Measurements from ENCODE around the gene GLUL.

GLUL gene

DNA sequence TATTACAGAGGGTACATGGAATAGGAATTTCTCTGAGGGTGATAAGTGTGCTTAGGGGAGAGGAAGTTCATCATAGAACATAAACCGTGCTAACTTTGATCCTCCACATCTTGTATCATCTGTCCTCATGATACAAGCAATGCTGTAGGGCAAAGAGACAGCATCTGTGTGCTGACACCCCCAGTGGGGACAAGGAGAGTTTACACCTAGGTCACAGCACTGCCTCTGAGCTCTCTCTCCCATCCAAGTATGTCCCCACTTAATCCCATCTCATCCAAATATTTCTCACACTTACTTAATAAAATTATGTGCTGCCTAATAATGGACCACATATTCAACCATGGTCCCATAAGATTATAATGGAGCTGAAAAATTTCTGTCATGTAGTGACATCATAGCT, 13.2 kb upstream of the GLUL start:
- Histone ChIP-seq H4K8ac (ENCODE audit: low read depth, low read length) (no peak overlapping the region), H2BK120ac (ENCODE audit: low read depth, low read length) (no peak overlapping the region), H3K4ac (ENCODE audit: low read depth, low read length) (no peak overlapping the region), H3K36me3 (ENCODE audit: control insufficient read depth, insufficient read depth, low read length) (no peaks in the 10 kb centered on the region), H3K79me2 (ENCODE audit: control insufficient read depth, insufficient read depth, low read length) (no peaks in the 10 kb centered on the region), H3K27ac (ENCODE audit: low read depth, low read length) (no peak overlapping the region), H3K4me1 (ENCODE audit: control insufficient read depth, low read depth, low read length) (no peaks in the 10 kb centered on the region), H3K23ac (ENCODE audit: low read length) (no peak overlapping the region), H3K27me3 (ENCODE audit: insufficient read depth, low read length, poor library complexity) (no peaks in the 10 kb centered on the region), H2BK15ac (replicated peaks; ENCODE audit: low read depth) (no peak overlapping the region), H3K9ac (ENCODE audit: low read length) (no peak overlapping the region), H2BK5ac (ENCODE audit: low read length) (no peak overlapping the region), H3K4me2 (ENCODE audit: low read length) (no peak overlapping the region), H4K5ac (ENCODE audit: low read length) (no peak overlapping the region), H3K18ac (ENCODE audit: low read length) (no peak overlapping the region), H2AK5ac (ENCODE audit: low read length) (no peak overlapping the region), H3K4me3 (ENCODE audit: low read length) (no peak overlapping the region), H3K56ac (ENCODE audit: low read length) (no peak overlapping the region), H3K79me1 (ENCODE audit: low read length) (no peaks in the 10 kb centered on the region)
- no CpG with 5 or more reads among the region's 1 CpG for WGBS (ENCODE audit: extremely low coverage, insufficient coverage, low lambda C conversion rate)
- DNase-seq = peak; percentile 29

GRCh38 chr1:182400567-182400966, 9.0 kb upstream of the GLUL start, which contains the start of gene TEDDM1:
Gene TEDDM1 (minus strand): TSS chr1:182400667. CDS start chr1:182400485, 182 bp downstream.
- Histone ChIP-seq H2AK5ac (ENCODE audit: low read length) (no peak within 1 kb of the TSS), H3K18ac (ENCODE audit: low read length) (no peak within 1 kb of the TSS), H3K9ac (ENCODE audit: low read length) (no peak within 1 kb of the TSS), H2BK120ac (ENCODE audit: low read depth, low read length) (no peak within 1 kb of the TSS), H3K23ac (ENCODE audit: low read length) (no peak within 1 kb of the TSS), H3K4me3 (ENCODE audit: low read length) (no peak within 1 kb of the TSS), H3K4me1 (ENCODE audit: control insufficient read depth, low read depth, low read length) (no peaks in the 10 kb centered on the region), H2BK15ac (replicated peaks; ENCODE audit: low read depth) (no peak within 1 kb of the TSS), H3K79me1 (ENCODE audit: low read length) (no peaks in the 10 kb centered on the region), H2BK5ac (ENCODE audit: low read length) (no peak within 1 kb of the TSS), H3K56ac (ENCODE audit: low read length) (no peak within 1 kb of the TSS), H4K8ac (ENCODE audit: low read depth, low read length) (no peak within 1 kb of the TSS), H3K4me2 (ENCODE audit: low read length) (no peak within 1 kb of the TSS), H3K36me3 (ENCODE audit: control insufficient read depth, insufficient read depth, low read length) (no peaks in the 10 kb centered on the region), H3K27ac (ENCODE audit: low read depth, low read length) (no peak within 1 kb of the TSS), H3K79me2 (ENCODE audit: control insufficient read depth, insufficient read depth, low read length) (no peaks in the 10 kb centered on the region), H3K4ac (ENCODE audit: low read depth, low read length) (no peak within 1 kb of the TSS), H4K5ac (ENCODE audit: low read length) (no peak within 1 kb of the TSS), H3K27me3 (ENCODE audit: insufficient read depth, low read length, poor library complexity) (no peaks in the 10 kb centered on the region)
- no peak for DNase-seq
- WGBS (ENCODE audit: extremely low coverage, insufficient coverage, low lambda C conversion rate) = no CpG with 5 or more reads among the region's 4 CpGs

DNA sequence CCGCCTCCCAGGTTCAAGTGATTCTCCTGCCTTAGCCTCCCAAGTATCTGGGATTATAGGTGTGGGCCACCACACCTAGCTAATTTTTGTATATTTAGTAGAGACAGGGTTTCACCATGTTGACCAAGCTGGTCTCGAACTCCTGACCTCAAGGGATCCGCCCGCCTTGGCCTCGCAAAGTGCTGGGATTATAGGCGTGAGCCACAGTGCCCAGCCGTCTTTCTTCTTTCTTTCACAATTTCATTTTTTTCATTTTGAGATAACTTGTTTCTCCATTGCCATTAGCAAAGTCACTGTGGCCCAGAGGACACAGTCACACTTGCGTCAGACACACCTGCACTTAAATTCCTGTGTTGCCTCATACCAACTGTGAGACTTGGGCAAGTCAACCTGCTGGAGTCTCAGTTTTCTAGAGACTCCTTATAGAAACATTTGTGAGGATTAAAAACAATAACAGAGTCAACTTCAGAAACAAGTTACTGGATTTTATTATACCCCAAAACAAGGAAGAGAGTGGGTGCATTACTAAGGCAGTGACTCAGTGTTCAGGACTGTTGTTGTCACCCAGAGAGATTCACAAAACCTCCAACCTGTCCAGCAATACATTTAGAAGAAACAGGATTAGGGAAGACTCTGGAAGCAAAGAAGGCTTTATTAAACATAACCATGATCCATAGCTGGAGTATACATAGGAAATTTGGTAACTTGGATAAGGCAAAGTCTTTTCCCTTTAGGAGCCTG, 6.2 kb upstream of the GLUL start:
- H3K4me2 ChIP-seq (ENCODE audit: low read length) = no peak overlapping the region
- no peak overlapping the region for H3K27ac ChIP-seq (ENCODE audit: low read depth, low read length)
- peaks cover 3% of the 10 kb centered on the region for H3K4me1 ChIP-seq (ENCODE audit: control insufficient read depth, low read depth, low read length)
- no peak overlapping the region for H3K23ac ChIP-seq (ENCODE audit: low read length)
- H3K79me1 ChIP-seq (ENCODE audit: low read length) = no peaks in the 10 kb centered on the region
- H3K18ac ChIP-seq (ENCODE audit: low read length) = no peak overlapping the region
- H2BK120ac ChIP-seq (ENCODE audit: low read depth, low read length) = no peak overlapping the region
- no peak overlapping the region for H3K56ac ChIP-seq (ENCODE audit: low read length)
- H2AK5ac ChIP-seq (ENCODE audit: low read length) = no peak overlapping the region
- no peak overlapping the region for H4K5ac ChIP-seq (ENCODE audit: low read length)
- H3K27me3 ChIP-seq (ENCODE audit: insufficient read depth, low read length, poor library complexity) = no peaks in the 10 kb centered on the region
- H2BK15ac ChIP-seq (replicated peaks; ENCODE audit: low read depth) = no peak overlapping the region
- H4K8ac ChIP-seq (ENCODE audit: low read depth, low read length) = no peak overlapping the region
- no CpG with 5 or more reads among the region's 8 CpGs for WGBS (ENCODE audit: extremely low coverage, insufficient coverage, low lambda C conversion rate)
- no peak overlapping the region for H3K9ac ChIP-seq (ENCODE audit: low read length)
- H3K4ac ChIP-seq (ENCODE audit: low read depth, low read length) = no peak overlapping the region
- DNase-seq = no peak
- no peaks in the 10 kb centered on the region for H3K79me2 ChIP-seq (ENCODE audit: control insufficient read depth, insufficient read depth, low read length)
- no peaks in the 10 kb centered on the region for H3K36me3 ChIP-seq (ENCODE audit: control insufficient read depth, insufficient read depth, low read length)
- H3K4me3 ChIP-seq (ENCODE audit: low read length) = no peak overlapping the region
- no peak overlapping the region for H2BK5ac ChIP-seq (ENCODE audit: low read length)

GRCh38 chr1:182395906-182396305, 4.3 kb upstream of the GLUL start:
- H3K27me3 ChIP-seq (ENCODE audit: insufficient read depth, low read length, poor library complexity) = no peaks in the 10 kb centered on the region
- no peak overlapping the region for H3K4me2 ChIP-seq (ENCODE audit: low read length)
- DNase-seq = no peak
- H2BK120ac ChIP-seq (ENCODE audit: low read depth, low read length) = no peak overlapping the region
- no peaks in the 10 kb centered on the region for H3K79me1 ChIP-seq (ENCODE audit: low read length)
- no peak overlapping the region for H4K8ac ChIP-seq (ENCODE audit: low read depth, low read length)
- no peak overlapping the region for H4K5ac ChIP-seq (ENCODE audit: low read length)
- H2BK5ac ChIP-seq (ENCODE audit: low read length) = no peak overlapping the region
- no peak overlapping the region for H3K27ac ChIP-seq (ENCODE audit: low read depth, low read length)
- no peak overlapping the region for H3K56ac ChIP-seq (ENCODE audit: low read length)
- H3K36me3 ChIP-seq (ENCODE audit: control insufficient read depth, insufficient read depth, low read length) = no peaks in the 10 kb centered on the region
- H3K4me1 ChIP-seq (ENCODE audit: control insufficient read depth, low read depth, low read length) = peaks cover 4% of the 10 kb centered on the region
- no peak overlapping the region for H3K23ac ChIP-seq (ENCODE audit: low read length)
- WGBS (ENCODE audit: extremely low coverage, insufficient coverage, low lambda C conversion rate) = no CpG with 5 or more reads among the region's 3 CpGs
- H2BK15ac ChIP-seq (replicated peaks; ENCODE audit: low read depth) = no peak overlapping the region
- H3K9ac ChIP-seq (ENCODE audit: low read length) = no peak overlapping the region
- no peak overlapping the region for H3K4ac ChIP-seq (ENCODE audit: low read depth, low read length)
- no peak overlapping the region for H2AK5ac ChIP-seq (ENCODE audit: low read length)
- H3K18ac ChIP-seq (ENCODE audit: low read length) = no peak overlapping the region
- H3K79me2 ChIP-seq (ENCODE audit: control insufficient read depth, insufficient read depth, low read length) = peaks cover 6% of the 10 kb centered on the region
- no peak overlapping the region for H3K4me3 ChIP-seq (ENCODE audit: low read length)

DNA sequence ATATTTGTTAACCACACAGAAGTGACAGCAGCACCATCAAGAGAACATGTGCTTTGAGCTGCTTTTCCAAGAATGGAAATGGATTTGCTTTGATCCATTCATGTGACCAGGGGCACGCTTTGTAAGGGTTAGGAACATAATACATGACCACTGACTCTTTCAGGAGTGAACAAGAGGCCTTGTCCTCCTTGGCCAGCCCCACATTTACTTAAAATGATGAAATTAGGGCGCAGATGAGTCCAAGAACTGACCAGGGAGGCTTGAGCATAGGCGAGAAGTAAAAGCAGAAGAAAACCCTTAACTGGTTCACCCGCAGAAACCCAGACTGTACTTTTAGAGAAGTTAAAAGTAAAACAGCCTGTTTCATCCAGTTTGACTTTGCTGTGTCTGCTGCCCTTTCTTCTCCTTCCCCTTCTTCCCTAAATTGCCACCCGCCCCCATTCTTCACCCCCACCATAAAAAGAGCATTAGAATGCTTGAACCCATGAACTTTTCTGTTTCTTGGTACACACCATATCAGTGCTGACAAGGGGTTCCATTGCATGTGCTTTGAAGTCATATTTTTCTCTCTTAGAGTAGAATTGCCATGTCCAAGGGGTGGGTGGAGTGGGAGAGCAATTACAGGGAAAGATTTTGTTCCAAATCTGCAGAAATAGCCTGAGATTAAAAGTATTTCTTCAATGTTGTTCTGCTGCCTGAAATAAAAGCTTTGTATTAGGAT, 2.6 kb upstream of the GLUL start:
- Histone ChIP-seq H3K27me3 (ENCODE audit: insufficient read depth, low read length, poor library complexity) (no peaks in the 10 kb centered on the region), H2BK5ac (ENCODE audit: low read length) (no peak overlapping the region), H3K79me2 (ENCODE audit: control insufficient read depth, insufficient read depth, low read length) (peaks cover 23% of the 10 kb centered on the region), H3K23ac (ENCODE audit: low read length) (no peak overlapping the region), H3K27ac (ENCODE audit: low read depth, low read length) (no peak overlapping the region), H3K18ac (ENCODE audit: low read length) (no peak overlapping the region), H3K9ac (ENCODE audit: low read length) (no peak overlapping the region), H3K79me1 (ENCODE audit: low read length) (no peaks in the 10 kb centered on the region), H3K4ac (ENCODE audit: low read depth, low read length) (no peak overlapping the region), H3K56ac (ENCODE audit: low read length) (no peak overlapping the region), H4K5ac (ENCODE audit: low read length) (no peak overlapping the region), H2AK5ac (ENCODE audit: low read length) (no peak overlapping the region), H3K36me3 (ENCODE audit: control insufficient read depth, insufficient read depth, low read length) (no peaks in the 10 kb centered on the region), H3K4me1 (ENCODE audit: control insufficient read depth, low read depth, low read length) (peaks cover 4% of the 10 kb centered on the region), H3K4me3 (ENCODE audit: low read length) (no peak overlapping the region), H4K8ac (ENCODE audit: low read depth, low read length) (no peak overlapping the region), H2BK15ac (replicated peaks; ENCODE audit: low read depth) (no peak overlapping the region), H2BK120ac (ENCODE audit: low read depth, low read length) (no peak overlapping the region), H3K4me2 (ENCODE audit: low read length) (no peak overlapping the region)
- no peak for DNase-seq
- no CpG with 5 or more reads among the region's 5 CpGs for WGBS (ENCODE audit: extremely low coverage, insufficient coverage, low lambda C conversion rate)
